GM12878 (cell line): Measurements from ENCODE around the gene SNX22. TPM values are rescaled to one million over a fixed set of nuclear protein-coding genes. Genes with fewer than 3 reads are reported as not detected.

Experiments
- ATAC-seq: fragments of 200-7000 bp; cut with Tn5 transposase; 3 replicates; pipeline ENCODE4 v1.9.1; 2020; ENCODE audit warnings: mild to moderate bottlenecking, moderate library complexity
- BruUV-seq: library from RNA; stranded (reverse); fragments of 400-500 nt; replicated peaks from 2 replicates; lab custom pipeline; 2021; lab: Mats Ljungman, UMichigan
- CTCF ChIA-PET: fragments of 300-600 bp; sonication (Branson Sonifier 250); formaldehyde crosslinking; extraction: SDS; loops from one replicate; lab custom pipeline; 2021; ENCODE audit warnings: inconsistent platforms; lab: Yijun Ruan, JAX
- POLR2A ChIA-PET: fragments of 350-600 bp; formaldehyde crosslinking; extraction: SDS; loops from one replicate; lab custom pipeline; 2021; ENCODE audit warnings: inconsistent platforms; lab: Charles Lee
- RAD21 ChIA-PET: fragments of 300-600 bp; sonication (Branson Sonifier 250); formaldehyde crosslinking; loops from one replicate; lab custom pipeline; 2023; ENCODE audit warnings: antibody characterized with exemption; ENCODE audit not compliant: unreplicated experiment; lab: Charles Lee
- SMC1A ChIA-PET: fragments of 300-600 bp; sonication (Branson Sonifier 250); formaldehyde crosslinking; loops from one replicate; lab custom pipeline; 2023; ENCODE audit not compliant: unreplicated experiment, uncharacterized antibody; lab: Charles Lee
- DNase-seq: peaks from one replicate; pipeline ENCODE4 v3.0.0-alpha.2; 2011; ENCODE audit warnings: low read depth, low spot score
- FAIRE-seq: peaks from 3 replicates; lab custom pipeline; 2011; peaks lifted over from hg19 to GRCh38; lab: Jason Lieb, UNC
- H2AFZ ChIP-seq: 2 replicates; pipeline ENCODE4 v1.6.0; 2011; ENCODE audit warnings: low read depth, low read length, control low read depth; ENCODE audit not compliant: control insufficient read depth
- H3K27ac ChIP-seq: 2 replicates; pipeline ENCODE4 v1.5.1; 2011; ENCODE audit warnings: control low read depth; ENCODE audit not compliant: control insufficient read depth, insufficient read depth
- H3K27me3 ChIP-seq, 2 experiments: replicated peaks in 1 of 2; 2 replicates each; pipeline versions ENCODE4 v1.6.0 to v1.6.1; 2011; ENCODE audit warnings: low read length in 1 of 2; ENCODE audit not compliant: control insufficient read depth in 2 of 2, insufficient read depth in 2 of 2
- H3K36me3 ChIP-seq, 2 experiments: 2 replicates each; pipeline ENCODE4 v1.5.1; 2011; ENCODE audit warnings: low read length in 1 of 2; ENCODE audit not compliant: control insufficient read depth in 2 of 2, insufficient read depth in 2 of 2
- H3K4me1 ChIP-seq: 2 replicates; pipeline ENCODE4 v1.6.1; 2011; ENCODE audit warnings: mild to moderate bottlenecking, low read length, moderate library complexity, mixed read lengths; ENCODE audit not compliant: control insufficient read depth, insufficient read depth
- H3K4me2 ChIP-seq: 2 replicates; pipeline ENCODE4 v1.6.0; 2011; ENCODE audit warnings: control low read depth; ENCODE audit not compliant: control insufficient read depth, insufficient read depth
- H3K4me3 ChIP-seq: fragments of 200-600 bp; sonication (generic); 2 replicates; pipeline ENCODE4 v1.5.1; 2016
- H3K79me2 ChIP-seq: 2 replicates; pipeline ENCODE4 v1.6.0; 2011; ENCODE audit warnings: low read length; ENCODE audit not compliant: control insufficient read depth, insufficient read depth
- H3K9ac ChIP-seq: 2 replicates; pipeline ENCODE4 v1.8.0; 2011; ENCODE audit warnings: low read length, control low read depth, mixed read lengths; ENCODE audit not compliant: control insufficient read depth, insufficient read depth
- H3K9me3 ChIP-seq: replicated peaks from 3 replicates; pipeline ENCODE4 v1.5.1; 2011; ENCODE audit warnings: mild to moderate bottlenecking, low read length; ENCODE audit not compliant: control insufficient read depth, insufficient read depth
- H4K20me1 ChIP-seq: 2 replicates; pipeline ENCODE4 v1.6.0; 2011; ENCODE audit not compliant: control insufficient read depth, insufficient read depth
- BMI1 ChIP-seq: fragments of 450-650 bp; IDR thresholded peaks from 2 replicates; pipeline ENCODE4 v1.6.1; 2016; ENCODE audit warnings: mild to moderate bottlenecking, moderate library complexity, borderline replicate concordance
- WGBS: methylation state at CpG from one replicate; pipeline ENCODE4 v1.1.6; 2016; ENCODE audit warnings: low lambda C conversion rate; ENCODE audit not compliant: insufficient replicate concordance, insufficient coverage; ENCODE audit errors: missing lambda C conversion rate; 5-methylcytosine and 5-hydroxymethylcytosine counted together
- in situ Hi-C: fragments of 300-500 bp; cut with MboI; formaldehyde crosslinking; loops from 9 replicates; pipeline ENCODE4 v1.14.3; 2018; ENCODE audit warnings: mixed read lengths
- intact Hi-C: fragments of 100-400 bp; cut with micrococcal nuclease; formaldehyde crosslinking; loops from one replicate; pipeline ENCODE4 v1.14.2; 2022; ENCODE audit not compliant: unreplicated experiment
- polyA plus RNA-seq, 11 experiments: library from polyadenylated mRNA; depleted of rRNA in 4 of 11; unstranded in 6 of 11; stranded (reverse) in 5 of 11; fragments of >200 nt; fragmentation: Nextera tagmentation in 4 of 11; fragmentation: Illumina TruSeq in 1 of 11; extraction: Ambion mirVana in 4 of 11; extraction: Trizol in 1 of 11; gene quantifications; 1 replicate in 1 of 11; 2 replicates in 10 of 11; pipeline versions ENCODE4 v1.2.1 to v1.2.3, GENCODE V29; 2011 to 2016; ENCODE audit warnings: inconsistent platforms in 2 of 11, missing spikeins in 2 of 11, low read depth in 1 of 11
- total RNA-seq, 4 experiments: library from RNA; depleted of rRNA in 3 of 4; stranded (reverse); fragments of >200 nt in 3 of 4; fragmentation: Illumina TruSeq in 1 of 4; extraction: Trizol in 1 of 4; gene quantifications; 2 replicates each; pipeline versions ENCODE4 v1.2.1 to v1.2.3, GENCODE V29; 2013 to 2021
- TF ChIP-seq, protein P1 (sequence below), 3 experiments: IDR thresholded peaks in 2 of 3; conservative IDR thresholded peaks in 1 of 3; 2 replicates each; pipeline ENCODE4 v1.5.1; 2011; ENCODE audit warnings: low read depth in 3 of 3, low read length in 3 of 3, mild to moderate bottlenecking in 3 of 3, control low read depth in 2 of 3, moderate library complexity in 2 of 3, inconsistent platforms in 1 of 3, mixed read lengths in 1 of 3; ENCODE audit not compliant: control insufficient read depth in 2 of 3, insufficient read depth in 1 of 3; ENCODE audit errors: extremely low read depth in 1 of 3

The SNX22 gene
- total and polyA plus RNA-seq, 10 of the 15 experiments (the other 5 are each of a cell fraction or from before 2014, with no cell fraction given), result 4.4 to 29.0 (median 8.7) TPM

- Histone ChIP-seq H3K9me3 (no peaks in the 10 kb centered on the region), H3K36me3 (peaks cover 8 to 11% of the 10 kb centered on the region in 2 experiments), H3K4me2 (peak overlapping the region; percentile 13; the same call in 1 of the 2 replicates), H3K27me3 (no peaks in the 10 kb centered on the region), H3K4me3 (no peak overlapping the region), H2AFZ (no peak overlapping the region), H3K4me1 (peaks cover 38% of the 10 kb centered on the region), H3K79me2 (no peaks in the 10 kb centered on the region), H3K9ac (no peak overlapping the region; the same call in 1 of the 2 replicates), H3K27ac (peak overlapping the region; percentile 92), H4K20me1 (no peaks in the 10 kb centered on the region)
- ChIA-PET SMC1A (interaction anchor here (1.3 to 2.2 kb wide), 4 partner anchors 10 to 480 kb away, joined by 3 to 8 read pairs (median 6); no protein-coding TSS in a partner anchor), CTCF (interaction anchor here (0.6 to 5.3 kb wide), 4 partner anchors 12 to 309 kb away, joined by 3 to 98 read pairs (median 3); no protein-coding TSS in a partner anchor), RAD21 (interaction anchor here (0.9 to 3.2 kb wide), 2 partner anchors 11 to 97 kb away, joined by 5 to 29 read pairs; partner anchors contain the start of gene DAPK2), POLR2A (interaction anchor here (2.5 to 3.0 kb wide), 2 partner anchors 10 to 53 kb away, joined by 14 to 17 read pairs; no protein-coding TSS in a partner anchor)
- no peak for FAIRE-seq
- intact Hi-C loops, result no loop called here
- 27% methylated on average over 6 of the region's 6 CpGs for WGBS
- no TSS peak for BruUV-seq
- no peak for TF ChIP-seq BMI1
- TF ChIP-seq, protein P1, sequence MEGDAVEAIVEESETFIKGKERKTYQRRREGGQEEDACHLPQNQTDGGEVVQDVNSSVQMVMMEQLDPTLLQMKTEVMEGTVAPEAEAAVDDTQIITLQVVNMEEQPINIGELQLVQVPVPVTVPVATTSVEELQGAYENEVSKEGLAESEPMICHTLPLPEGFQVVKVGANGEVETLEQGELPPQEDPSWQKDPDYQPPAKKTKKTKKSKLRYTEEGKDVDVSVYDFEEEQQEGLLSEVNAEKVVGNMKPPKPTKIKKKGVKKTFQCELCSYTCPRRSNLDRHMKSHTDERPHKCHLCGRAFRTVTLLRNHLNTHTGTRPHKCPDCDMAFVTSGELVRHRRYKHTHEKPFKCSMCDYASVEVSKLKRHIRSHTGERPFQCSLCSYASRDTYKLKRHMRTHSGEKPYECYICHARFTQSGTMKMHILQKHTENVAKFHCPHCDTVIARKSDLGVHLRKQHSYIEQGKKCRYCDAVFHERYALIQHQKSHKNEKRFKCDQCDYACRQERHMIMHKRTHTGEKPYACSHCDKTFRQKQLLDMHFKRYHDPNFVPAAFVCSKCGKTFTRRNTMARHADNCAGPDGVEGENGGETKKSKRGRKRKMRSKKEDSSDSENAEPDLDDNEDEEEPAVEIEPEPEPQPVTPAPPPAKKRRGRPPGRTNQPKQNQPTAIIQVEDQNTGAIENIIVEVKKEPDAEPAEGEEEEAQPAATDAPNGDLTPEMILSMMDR (IDR thresholded peaks at IDR 0.05 in 2 of 3, conservative IDR thresholded peaks at IDR 0.05 in 1 of 3; ENCODE audit: control insufficient read depth in 2 of 3, extremely low read depth in 1 of 3, insufficient read depth in 1 of 3, low read depth in 3 of 3, low read length in 3 of 3), result 0 out of 6 replicates have a peak, but pooled peaks of 1 of the 3 experiments have one; percentile 4
- in situ Hi-C loops, result no loop called here
- ATAC-seq, result no peak
- no peak for DNase-seq
Measured at GRCh38 chr15:64143276-64143675, 8.3 kb upstream of the SNX22 start.
